Thyroid gland (tissue), 4 donors: ENCODE results near the gene CYP4X1.

Source experiments
- POLR2A ChIP-seq, 2 donors: fragments of 450-650 bp; IDR thresholded peaks; one replicate each; pipeline ENCODE4 v1.6.1; 2017; ENCODE audit warnings: antibody characterized with exemption in 2 of 2, mild to moderate bottlenecking in 2 of 2, moderate library complexity in 1 of 2
- TF ChIP-seq, protein P1 (sequence below), 6 experiments: fragments of 200-600 bp in 3 of 6; fragments of 450-650 bp in 3 of 6; sonication (generic) in 3 of 6; IDR thresholded peaks; one replicate each; pipeline ENCODE4 v1.5.1; 2016 to 2019; ENCODE audit warnings: antibody characterized with exemption in 6 of 6, mild to moderate bottlenecking in 2 of 6, inconsistent platforms in 1 of 6, moderate library complexity in 1 of 6

DNA sequence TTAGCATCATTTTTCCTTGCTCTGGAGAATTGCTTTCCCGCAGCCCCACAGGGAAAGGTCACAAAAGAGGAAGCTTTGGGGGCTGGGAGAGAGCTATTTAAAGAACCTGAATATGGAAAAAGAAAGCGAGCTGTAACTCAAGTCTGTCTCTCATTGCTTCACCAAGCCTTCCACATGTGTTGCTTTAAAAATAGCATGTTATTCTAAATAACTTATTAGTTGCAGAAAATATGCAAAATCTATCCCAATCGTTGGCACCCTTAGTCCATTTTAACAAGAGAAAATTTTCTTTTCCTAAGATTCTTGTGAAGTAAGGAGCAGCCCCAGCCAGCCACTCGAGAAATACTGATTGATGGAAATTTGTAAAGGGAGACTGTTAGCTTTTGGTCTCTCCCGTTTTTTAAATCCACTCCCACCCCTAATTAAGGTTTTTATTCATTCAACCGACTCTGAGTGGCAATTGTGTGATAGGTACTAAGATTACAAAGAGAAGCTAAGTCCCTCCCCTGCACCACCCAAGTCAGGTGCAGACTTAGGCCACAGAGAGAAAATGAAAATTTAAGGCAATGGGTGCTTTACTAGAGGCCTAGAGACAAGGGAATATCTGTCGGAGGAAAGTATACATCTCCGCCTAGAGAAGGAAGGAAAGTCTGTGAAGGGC, 802 bp downstream of the CYP4X1 start:
- TF ChIP-seq, protein P1, sequence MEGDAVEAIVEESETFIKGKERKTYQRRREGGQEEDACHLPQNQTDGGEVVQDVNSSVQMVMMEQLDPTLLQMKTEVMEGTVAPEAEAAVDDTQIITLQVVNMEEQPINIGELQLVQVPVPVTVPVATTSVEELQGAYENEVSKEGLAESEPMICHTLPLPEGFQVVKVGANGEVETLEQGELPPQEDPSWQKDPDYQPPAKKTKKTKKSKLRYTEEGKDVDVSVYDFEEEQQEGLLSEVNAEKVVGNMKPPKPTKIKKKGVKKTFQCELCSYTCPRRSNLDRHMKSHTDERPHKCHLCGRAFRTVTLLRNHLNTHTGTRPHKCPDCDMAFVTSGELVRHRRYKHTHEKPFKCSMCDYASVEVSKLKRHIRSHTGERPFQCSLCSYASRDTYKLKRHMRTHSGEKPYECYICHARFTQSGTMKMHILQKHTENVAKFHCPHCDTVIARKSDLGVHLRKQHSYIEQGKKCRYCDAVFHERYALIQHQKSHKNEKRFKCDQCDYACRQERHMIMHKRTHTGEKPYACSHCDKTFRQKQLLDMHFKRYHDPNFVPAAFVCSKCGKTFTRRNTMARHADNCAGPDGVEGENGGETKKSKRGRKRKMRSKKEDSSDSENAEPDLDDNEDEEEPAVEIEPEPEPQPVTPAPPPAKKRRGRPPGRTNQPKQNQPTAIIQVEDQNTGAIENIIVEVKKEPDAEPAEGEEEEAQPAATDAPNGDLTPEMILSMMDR (IDR thresholded peaks at IDR 0.05), result no peak
- TF ChIP-seq POLR2A (IDR thresholded peaks at IDR 0.05), result no peak
